HG03060 (cell line): ENCODE results near the gene SNX1.

Experiments
- ATAC-seq: cut with Tn5 transposase; IDR thresholded peaks from one replicate; pipeline ENCODE4 v1.9.1; 2021; ENCODE audit warnings: low read depth, moderate number of reproducible peaks; ENCODE audit not compliant: unreplicated experiment

The SNX1 gene

DNA sequence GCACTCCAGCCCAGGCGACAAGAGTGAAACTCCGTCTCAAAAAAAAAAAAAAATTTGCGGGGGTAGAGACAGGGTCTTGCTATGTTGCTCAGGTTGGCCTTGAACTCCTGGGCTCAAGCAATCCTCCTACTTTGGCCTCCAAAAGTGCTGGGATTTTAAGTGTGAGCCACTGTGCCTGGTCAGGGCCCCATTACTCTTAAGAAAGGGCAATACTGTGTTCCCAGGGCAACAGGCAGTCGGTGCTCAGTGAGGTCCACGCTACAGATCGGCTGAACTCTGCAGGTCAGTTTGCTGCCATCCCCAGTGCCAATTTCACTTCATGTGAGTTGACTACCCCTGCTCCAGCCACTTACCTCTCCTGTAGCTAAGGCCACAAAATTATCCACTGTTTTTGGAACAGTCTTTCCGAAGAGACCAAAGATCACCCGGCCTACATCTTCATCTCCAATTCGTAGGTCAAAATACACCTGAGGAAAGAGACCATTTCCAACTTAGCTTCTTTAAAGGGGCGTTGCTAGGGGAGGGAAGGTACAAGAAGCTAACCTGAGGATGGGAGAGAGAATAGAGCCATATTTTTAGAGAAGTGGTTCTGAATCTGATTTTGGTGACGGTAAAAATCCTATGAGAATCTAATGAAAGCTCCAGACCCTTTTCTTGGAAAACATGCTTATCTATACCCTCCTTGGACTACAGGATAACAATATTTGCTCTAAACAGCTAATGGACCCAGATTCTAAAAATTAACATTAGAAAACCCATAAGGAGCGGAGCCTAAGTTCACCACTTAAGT is 66.1 kb downstream of the SNX1 start:
- no peak for ATAC-seq

DNA sequence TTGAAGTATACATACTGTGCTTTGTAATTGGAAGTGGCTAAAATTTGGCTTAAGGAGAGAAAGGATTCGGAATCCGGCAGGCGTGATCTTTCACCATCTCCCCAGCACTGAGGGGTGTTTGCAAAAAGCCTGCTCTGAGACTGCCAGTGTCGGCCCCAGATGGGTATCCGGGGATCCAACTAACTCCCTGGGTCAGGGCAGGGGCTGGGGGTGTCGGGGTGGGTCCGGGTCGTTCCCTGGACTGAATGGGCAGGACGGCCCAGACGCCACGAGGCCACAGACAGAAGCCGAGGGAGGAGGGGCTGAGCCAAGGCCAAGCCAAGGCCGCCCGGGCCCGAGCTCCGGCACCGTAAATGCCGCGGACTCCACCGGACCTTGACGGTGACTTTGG is 66.7 kb downstream of the SNX1 start:
- peak; percentile 11 for ATAC-seq

DNA sequence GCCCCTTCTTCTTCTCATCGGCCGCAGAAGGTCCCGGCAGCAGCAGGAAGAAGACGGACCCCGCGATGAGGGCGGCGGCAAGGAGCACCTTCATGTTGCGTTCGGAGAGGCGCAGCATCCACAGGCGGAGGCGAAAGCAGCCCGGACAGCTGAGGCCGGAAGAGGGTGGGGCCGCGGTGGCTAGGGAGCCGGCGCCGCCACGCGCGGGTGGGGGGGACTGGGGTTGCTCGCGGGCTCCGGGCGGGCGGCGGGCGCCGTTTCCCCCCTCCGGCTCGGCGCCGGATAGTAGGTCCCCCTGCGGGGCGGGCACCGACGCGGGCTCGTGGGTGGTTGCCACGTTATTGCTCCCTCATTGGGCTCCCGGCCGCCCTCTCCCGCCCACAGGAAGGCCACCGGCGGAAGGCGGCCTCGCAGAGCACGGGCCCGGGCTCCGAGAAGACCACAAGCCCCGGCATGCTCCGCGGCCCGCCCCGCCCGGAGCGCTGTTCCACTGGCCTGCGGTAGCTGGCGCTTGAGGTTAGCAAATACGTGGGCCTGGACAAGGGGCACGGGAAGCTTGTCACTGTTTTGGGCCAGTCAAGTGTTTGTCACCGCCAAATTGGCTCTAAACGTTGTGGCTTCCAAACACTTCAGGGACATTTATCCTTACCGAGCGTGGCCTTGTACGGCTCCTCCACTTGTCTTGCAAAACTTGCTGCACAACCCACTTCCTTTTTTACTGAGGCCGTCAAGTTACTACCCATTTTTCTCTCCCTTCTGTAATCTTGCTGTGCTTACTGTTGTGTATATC is 67.3 kb downstream of the SNX1 start, which contains the start of gene PPIB:
Gene PPIB, minus strand, starts transcription at position 154 of the 790 bp plus-strand sequence. Its CDS starts 36 bp downstream, at position 118.
- ATAC-seq, result peak; percentile 77

DNA sequence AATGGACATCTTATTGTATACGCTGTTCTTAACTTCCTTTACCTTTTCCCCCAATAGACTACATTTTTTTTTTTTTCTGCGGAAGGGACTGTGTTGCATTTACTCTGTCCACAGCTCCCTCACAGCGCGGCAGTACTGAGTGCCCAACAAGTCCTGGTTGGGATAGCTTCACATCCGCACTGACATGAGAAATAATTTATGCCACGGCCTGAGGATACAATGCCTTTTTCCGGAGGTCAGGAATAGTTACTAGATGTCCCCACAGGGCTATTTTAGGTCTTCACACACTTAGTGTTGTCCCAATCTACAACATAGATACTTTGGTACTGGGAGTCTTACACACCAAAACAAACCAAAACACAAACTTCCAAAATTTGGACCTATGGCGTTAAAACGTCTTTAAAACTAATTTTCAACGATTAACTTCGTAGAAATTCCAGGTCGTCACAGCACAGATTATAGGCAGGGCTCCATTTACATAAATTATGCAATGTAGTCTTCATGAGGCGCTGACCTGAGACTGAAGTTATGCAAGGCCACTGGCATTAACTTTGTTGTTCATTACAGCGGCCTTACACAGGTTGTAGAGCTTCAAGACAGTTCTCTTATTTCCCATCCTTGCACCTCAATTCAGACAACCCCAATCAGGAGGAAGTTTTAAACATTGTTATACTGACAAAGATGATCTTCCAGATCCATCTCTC is 68.0 kb downstream of the SNX1 start:
- no peak for ATAC-seq

DNA sequence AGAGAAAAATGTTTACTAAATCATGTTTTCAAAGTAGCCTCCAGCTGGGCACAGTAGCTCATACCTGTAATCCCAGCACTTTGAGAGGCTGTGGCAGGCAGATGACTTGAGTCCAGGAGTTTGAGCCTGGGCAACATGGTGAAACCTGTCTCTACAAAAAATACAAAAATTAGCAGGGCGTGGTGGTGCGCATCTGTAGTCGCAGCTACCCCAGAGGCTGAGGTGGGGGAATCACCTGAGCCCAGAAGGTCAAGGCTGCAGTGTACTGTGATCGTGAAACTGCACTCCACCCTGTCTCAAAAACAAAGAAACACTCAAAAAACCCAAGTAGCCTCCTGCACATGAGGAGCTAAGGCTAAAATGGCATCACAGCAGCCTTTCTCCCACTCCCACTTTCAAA is 68.7 kb downstream of the SNX1 start:
- ATAC-seq, result no peak

DNA sequence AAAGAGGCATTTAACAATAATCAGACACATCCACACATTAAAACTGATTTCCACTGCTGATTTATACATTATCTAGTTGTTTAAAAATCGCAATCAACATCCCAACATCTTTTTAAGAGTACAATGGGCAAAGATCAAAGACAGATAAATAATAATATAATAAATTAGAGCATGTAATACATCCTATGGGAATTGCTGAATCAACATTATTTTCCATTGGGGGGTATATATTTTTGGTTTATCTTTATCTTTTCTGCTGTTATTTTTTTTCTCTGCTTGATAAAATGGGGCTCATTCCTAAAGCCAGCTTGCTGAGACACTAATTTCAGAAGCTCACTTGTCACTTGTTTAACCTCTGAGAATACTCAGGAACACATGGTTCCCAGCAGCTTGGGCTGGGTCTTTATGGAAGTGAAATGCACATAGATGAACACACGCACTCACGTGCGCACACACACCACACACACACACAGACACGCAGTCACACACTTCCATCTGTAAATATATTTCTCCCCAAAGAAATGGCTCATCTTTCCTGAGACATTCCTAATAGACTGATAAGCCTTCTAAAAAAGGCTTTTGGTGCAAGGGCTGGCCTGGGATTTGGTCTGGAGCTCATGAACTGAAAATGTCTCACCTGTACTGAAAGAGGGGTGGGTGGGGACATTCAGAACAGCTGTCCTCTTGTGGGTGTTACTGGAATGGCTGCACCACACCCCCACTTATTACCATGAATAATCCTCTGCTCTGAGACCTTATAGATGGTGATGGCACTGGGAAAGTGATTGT is 70.5 kb downstream of the SNX1 start:
- ATAC-seq, result no peak

DNA sequence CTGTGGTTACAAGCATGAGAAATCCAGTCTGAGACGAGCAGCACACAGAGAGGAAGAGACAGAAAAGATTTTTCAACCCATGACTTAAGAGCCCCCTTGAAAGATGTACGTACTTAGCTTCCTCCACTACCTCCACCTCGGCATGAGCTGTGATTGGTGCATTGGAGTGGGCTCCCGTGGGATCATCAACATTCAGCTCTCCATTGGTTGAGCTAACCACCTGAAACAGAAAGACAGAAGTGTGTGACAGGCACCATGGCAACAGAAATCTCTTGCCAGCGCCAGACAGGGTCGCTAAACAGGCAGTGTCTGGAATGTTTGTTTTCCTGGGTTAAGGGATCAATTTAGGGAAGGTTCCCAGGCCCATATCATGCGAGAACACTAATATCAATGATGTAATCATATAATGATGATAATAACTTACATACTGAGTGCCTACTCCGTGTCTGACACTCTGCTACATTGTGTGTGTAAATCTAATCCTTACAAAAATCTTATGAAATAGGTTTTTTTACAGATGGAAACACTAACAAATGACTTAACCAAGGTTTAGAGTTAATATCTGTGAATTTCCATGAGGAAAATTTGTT is 84.5 kb downstream of the SNX1 start:
- ATAC-seq, result no peak

DNA sequence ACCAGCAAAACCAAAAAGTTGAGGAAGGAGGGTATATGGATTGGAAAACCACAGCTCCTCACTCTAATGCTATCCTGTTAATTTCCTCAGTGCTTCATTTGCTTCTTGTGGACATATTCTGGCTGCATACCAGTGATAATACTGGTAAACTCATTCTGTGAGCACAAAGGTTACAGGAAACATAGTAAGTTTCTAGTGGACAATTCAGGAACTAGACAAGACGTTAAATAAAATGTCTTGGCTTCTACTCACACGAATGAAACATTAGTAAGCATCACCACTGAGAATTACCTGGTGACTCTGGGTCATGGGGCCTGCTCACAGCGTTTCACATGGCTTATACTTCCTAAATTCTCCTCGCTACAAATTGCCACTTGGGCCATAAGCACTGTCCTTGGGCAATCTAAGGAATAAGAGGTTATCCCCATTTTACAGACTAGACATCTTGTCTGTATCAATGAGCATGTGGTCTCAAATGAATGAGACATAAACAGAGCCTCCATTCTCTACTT is 87.1 kb downstream of the SNX1 start:
- no peak for ATAC-seq

DNA sequence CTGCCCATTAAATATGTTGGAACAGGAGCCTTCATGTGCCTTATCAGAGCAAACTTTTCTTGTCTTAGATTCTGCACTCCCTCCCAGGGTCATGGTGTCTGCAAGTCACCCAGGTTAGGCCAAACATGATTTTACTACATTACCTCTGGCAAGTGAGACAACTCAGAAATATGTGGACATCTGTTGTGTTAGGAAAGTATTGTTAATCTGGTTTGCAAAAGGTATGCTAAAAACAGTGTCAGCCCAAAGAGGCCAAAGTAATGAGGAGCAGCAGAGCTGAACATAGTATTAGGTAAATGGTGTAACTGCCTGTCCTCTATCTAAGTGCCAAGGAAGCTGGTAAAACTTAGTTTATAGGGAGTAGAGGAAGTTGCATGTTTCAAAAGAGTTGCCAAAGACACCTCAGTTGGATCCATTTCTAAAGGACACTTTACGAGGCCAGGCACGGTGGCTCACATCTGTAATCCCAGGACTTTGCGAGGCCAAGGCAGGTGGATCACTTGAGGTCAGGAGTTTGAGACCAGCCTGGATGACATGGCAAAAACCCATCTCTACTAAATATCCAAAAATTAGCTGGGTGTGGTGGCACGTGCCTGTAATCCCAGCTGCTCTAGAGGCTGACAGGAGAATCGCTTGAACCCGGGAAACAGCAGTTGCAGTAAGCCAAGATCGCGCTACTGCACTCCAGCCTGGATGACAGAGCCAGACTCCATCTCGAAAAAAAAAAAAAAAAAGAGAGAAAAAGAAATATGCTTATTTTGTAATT is 89.5 kb downstream of the SNX1 start:
- ATAC-seq, result no peak

DNA sequence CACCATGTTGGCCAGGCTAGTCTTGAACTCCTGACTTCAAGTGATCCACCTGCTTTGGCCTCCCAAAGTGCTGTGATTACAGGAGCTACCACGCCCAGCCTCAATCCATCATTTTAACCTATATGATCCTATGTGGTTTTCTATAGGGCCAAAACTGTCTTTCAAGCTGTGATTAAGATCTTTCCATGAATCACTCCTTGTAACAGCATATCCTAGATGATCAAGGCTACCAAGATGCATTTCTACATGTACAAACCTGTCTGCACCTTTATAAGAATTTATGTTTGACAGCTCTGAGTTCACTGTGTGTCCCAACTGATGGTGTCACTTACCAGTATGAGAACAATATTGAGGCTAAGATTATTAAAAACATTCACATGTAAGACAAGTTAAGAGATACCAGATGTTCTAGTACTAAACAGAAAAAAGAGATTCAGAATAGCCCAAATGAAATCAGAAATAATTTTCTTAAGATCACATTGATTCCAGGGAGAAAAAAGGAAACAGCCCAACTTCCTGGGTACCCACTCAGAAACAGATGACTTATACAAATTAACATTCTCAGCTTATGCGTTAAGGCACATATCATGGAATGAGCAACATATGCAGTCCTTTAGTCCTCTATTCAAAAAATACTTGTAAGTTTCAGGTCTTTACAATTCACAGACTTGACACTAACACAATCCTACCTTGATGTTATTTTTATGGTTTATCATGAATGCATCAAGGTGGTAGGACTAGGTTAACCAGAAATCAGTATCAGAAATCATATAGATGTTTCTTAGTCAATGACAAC is 91.8 kb downstream of the SNX1 start:
- no peak for ATAC-seq
